ENCODE data around the gene CAST.

DNA sequence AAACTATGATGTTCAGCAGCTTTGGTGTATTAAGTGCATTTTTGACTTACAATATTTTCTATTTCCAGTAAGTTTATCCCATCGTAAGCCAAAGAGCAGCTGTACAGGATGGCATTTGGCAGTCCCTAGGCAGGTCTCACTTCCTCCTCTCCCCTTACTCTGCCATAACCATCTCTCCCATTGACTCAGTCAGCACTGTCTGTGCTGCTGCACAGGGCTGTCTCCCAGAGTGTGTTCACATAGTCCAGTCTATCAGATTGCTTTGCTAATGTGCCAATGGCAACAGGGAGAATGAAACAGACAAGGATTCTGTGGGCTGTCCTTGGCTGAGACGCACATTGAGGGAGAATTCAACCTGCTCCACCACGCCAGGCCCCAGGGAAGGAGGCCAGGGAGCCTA is 47.0 kb upstream of the CAST start:
- TF ChIP-seq, protein P1, sequence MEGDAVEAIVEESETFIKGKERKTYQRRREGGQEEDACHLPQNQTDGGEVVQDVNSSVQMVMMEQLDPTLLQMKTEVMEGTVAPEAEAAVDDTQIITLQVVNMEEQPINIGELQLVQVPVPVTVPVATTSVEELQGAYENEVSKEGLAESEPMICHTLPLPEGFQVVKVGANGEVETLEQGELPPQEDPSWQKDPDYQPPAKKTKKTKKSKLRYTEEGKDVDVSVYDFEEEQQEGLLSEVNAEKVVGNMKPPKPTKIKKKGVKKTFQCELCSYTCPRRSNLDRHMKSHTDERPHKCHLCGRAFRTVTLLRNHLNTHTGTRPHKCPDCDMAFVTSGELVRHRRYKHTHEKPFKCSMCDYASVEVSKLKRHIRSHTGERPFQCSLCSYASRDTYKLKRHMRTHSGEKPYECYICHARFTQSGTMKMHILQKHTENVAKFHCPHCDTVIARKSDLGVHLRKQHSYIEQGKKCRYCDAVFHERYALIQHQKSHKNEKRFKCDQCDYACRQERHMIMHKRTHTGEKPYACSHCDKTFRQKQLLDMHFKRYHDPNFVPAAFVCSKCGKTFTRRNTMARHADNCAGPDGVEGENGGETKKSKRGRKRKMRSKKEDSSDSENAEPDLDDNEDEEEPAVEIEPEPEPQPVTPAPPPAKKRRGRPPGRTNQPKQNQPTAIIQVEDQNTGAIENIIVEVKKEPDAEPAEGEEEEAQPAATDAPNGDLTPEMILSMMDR (IDR thresholded peaks at IDR 0.05) = no peak
- no peak for TF ChIP-seq EP300 (IDR thresholded peaks at IDR 0.05)

All from tibial nerve (tissue), 4 donors.